HepG2 (cell line): ENCODE results near the gene SRBD1. TPM values are rescaled to one million over a fixed set of nuclear protein-coding genes. Genes with fewer than 3 reads are reported as not detected.

Source experiments
- AHR ChIP-seq: IDR thresholded peaks from 2 replicates; pipeline ENCODE4 v1.6.1; 2018; ENCODE audit warnings: missing genetic modification reagents, missing compliant biosample characterization
- ARID2 ChIP-seq: sonication (generic); formaldehyde crosslinking; IDR thresholded peaks from 2 replicates; pipeline ENCODE4 v1.8.1; 2022; ENCODE audit warnings: mild to moderate bottlenecking, missing genetic modification reagents, borderline replicate concordance
- ARNT2 ChIP-seq: sonication (generic); formaldehyde crosslinking; IDR thresholded peaks from 2 replicates; pipeline ENCODE4 v1.8.0; 2022; ENCODE audit warnings: mild to moderate bottlenecking, low read depth, missing genetic modification reagents, moderate library complexity
- DRAP1 ChIP-seq: IDR thresholded peaks from 2 replicates; pipeline ENCODE4 v1.6.1; 2016; ENCODE audit warnings: missing genetic modification reagents, missing compliant biosample characterization
- IRF2 ChIP-seq: IDR thresholded peaks from 2 replicates; pipeline ENCODE4 v1.6.1; 2018; ENCODE audit warnings: missing genetic modification reagents, missing compliant biosample characterization
- KDM5A ChIP-seq: fragments of 200-600 bp; sonication (generic); IDR thresholded peaks from 2 replicates; pipeline ENCODE4 v1.7.0; 2018; ENCODE audit warnings: antibody characterized with exemption, mild to moderate bottlenecking, low read length, borderline replicate concordance
- KMT2A ChIP-seq: sonication (generic); formaldehyde crosslinking; IDR thresholded peaks from 2 replicates; pipeline ENCODE4 v1.4.0; 2020; ENCODE audit warnings: missing genetic modification reagents
- MIER3 ChIP-seq: IDR thresholded peaks from 2 replicates; pipeline ENCODE4 v1.6.1; 2016; ENCODE audit warnings: missing compliant biosample characterization, borderline replicate concordance
- NKX3-1 ChIP-seq: sonication (generic); formaldehyde crosslinking; IDR thresholded peaks from 2 replicates; pipeline ENCODE4 v1.5.0; 2020; ENCODE audit warnings: missing genetic modification reagents
- NR2F2 ChIP-seq: IDR thresholded peaks from 2 replicates; pipeline ENCODE4 v1.6.1; 2012; ENCODE audit warnings: low read depth, inconsistent platforms, borderline replicate concordance
- RBAK ChIP-seq: sonication (generic); formaldehyde crosslinking; IDR thresholded peaks from 2 replicates; pipeline ENCODE4 v1.5.1; 2020; ENCODE audit warnings: mild to moderate bottlenecking, missing genetic modification reagents
- REPIN1 ChIP-seq: sonication (generic); formaldehyde crosslinking; IDR thresholded peaks from 2 replicates; pipeline ENCODE4 v1.8.0; 2022; ENCODE audit warnings: missing genetic modification reagents, low read depth, mild to moderate bottlenecking, borderline replicate concordance
- TAF1 ChIP-seq: sonication (generic); formaldehyde crosslinking; IDR thresholded peaks from 2 replicates; pipeline ENCODE4 v1.4.0; 2020; ENCODE audit warnings: missing genetic modification reagents
- TEAD3 ChIP-seq: optimal IDR thresholded peaks from 2 replicates; pipeline ENCODE3; 2016; ENCODE audit warnings: borderline replicate concordance
- ZNF446 ChIP-seq: sonication (generic); formaldehyde crosslinking; IDR thresholded peaks from 2 replicates; pipeline ENCODE4 v1.5.0; 2020; ENCODE audit warnings: mild to moderate bottlenecking, missing genetic modification reagents
- ZNF83 ChIP-seq: sonication (generic); formaldehyde crosslinking; IDR thresholded peaks from 2 replicates; pipeline ENCODE4 v1.4.0; 2020; ENCODE audit warnings: missing genetic modification reagents, mild to moderate bottlenecking, borderline replicate concordance
- polyA plus RNA-seq, 8 experiments: library from polyadenylated mRNA; depleted of rRNA in 3 of 8; stranded (reverse) in 7 of 8; unstranded in 1 of 8; fragments of >200 nt; fragmentation: Illumina TruSeq in 4 of 8; extraction: Trizol in 4 of 8; gene quantifications; 2 replicates each; pipeline versions ENCODE4 v1.2.1 to v1.2.3, GENCODE V29; 2011 to 2016; ENCODE audit warnings: low read depth in 4 of 8, missing spikeins in 1 of 8, mixed read lengths in 1 of 8; ENCODE audit not compliant: insufficient read depth in 1 of 8
- total RNA-seq, 5 experiments: library from RNA; depleted of rRNA; stranded (reverse); fragments of >200 nt; fragmentation: Illumina TruSeq; extraction: Trizol; gene quantifications; 2 replicates each; pipeline ENCODE4 v1.2.3, GENCODE V29; 2016; ENCODE audit warnings: low read depth in 1 of 5
- TF ChIP-seq, protein P1 (sequence below): sonication (generic); formaldehyde crosslinking; IDR thresholded peaks from 2 replicates; pipeline ENCODE4 v1.4.0; 2020; ENCODE audit warnings: missing genetic modification reagents
- TF ChIP-seq, protein P2 (sequence below): sonication (generic); formaldehyde crosslinking; IDR thresholded peaks from 2 replicates; pipeline ENCODE4 v1.4.0; 2020; ENCODE audit warnings: missing genetic modification reagents
- TF ChIP-seq, protein P3 (sequence below): sonication (generic); formaldehyde crosslinking; IDR thresholded peaks from 2 replicates; pipeline ENCODE4 v1.5.0; 2020; ENCODE audit warnings: mild to moderate bottlenecking, missing genetic modification reagents, borderline replicate concordance

SRBD1 gene
- total and polyA plus RNA-seq, 2 of the 13 experiments (the other 11 are each of a cell fraction or from before 2014, with no cell fraction given) = 3.2 to 23.9 TPM

- TF ChIP-seq, protein P1, sequence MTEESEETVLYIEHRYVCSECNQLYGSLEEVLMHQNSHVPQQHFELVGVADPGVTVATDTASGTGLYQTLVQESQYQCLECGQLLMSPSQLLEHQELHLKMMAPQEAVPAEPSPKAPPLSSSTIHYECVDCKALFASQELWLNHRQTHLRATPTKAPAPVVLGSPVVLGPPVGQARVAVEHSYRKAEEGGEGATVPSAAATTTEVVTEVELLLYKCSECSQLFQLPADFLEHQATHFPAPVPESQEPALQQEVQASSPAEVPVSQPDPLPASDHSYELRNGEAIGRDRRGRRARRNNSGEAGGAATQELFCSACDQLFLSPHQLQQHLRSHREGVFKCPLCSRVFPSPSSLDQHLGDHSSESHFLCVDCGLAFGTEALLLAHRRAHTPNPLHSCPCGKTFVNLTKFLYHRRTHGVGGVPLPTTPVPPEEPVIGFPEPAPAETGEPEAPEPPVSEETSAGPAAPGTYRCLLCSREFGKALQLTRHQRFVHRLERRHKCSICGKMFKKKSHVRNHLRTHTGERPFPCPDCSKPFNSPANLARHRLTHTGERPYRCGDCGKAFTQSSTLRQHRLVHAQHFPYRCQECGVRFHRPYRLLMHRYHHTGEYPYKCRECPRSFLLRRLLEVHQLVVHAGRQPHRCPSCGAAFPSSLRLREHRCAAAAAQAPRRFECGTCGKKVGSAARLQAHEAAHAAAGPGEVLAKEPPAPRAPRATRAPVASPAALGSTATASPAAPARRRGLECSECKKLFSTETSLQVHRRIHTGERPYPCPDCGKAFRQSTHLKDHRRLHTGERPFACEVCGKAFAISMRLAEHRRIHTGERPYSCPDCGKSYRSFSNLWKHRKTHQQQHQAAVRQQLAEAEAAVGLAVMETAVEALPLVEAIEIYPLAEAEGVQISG (CRISPR knock-in tag) = peak; percentile 98
- TF ChIP-seq ZNF446 (no peak; the same call in 1 of the 2 replicates), ZNF83 (CRISPR knock-in tag) (0 out of 2 replicates have a peak, but pooled peaks have one; percentile 43), TAF1 (peak; percentile 26; the same call in 1 of the 2 replicates), MIER3 (CRISPR knock-in tag) (no peak), REPIN1 (peak; percentile 8; the same call in 1 of the 2 replicates), IRF2 (CRISPR knock-in tag) (peak; percentile 9; the same call in 1 of the 2 replicates), RBAK (CRISPR knock-in tag) (peak; percentile 40; the same call in 1 of the 2 replicates), NR2F2 (no peak), TEAD3 (peak; percentile 90), KDM5A (peak; percentile 88), KMT2A (peak; percentile 33; the same call in 1 of the 2 replicates), ARNT2 (peak; percentile 2; the same call in 1 of the 2 replicates), AHR (CRISPR knock-in tag) (0 out of 2 replicates have a peak, but pooled peaks have one; percentile 44), DRAP1 (CRISPR knock-in tag) (0 out of 2 replicates have a peak, but pooled peaks have one; percentile 9), ARID2 (CRISPR knock-in tag) (peak; percentile 91; the same call in 1 of the 2 replicates), NKX3-1 (0 out of 2 replicates have a peak, but pooled peaks have one; percentile 50)
- TF ChIP-seq, protein P2, sequence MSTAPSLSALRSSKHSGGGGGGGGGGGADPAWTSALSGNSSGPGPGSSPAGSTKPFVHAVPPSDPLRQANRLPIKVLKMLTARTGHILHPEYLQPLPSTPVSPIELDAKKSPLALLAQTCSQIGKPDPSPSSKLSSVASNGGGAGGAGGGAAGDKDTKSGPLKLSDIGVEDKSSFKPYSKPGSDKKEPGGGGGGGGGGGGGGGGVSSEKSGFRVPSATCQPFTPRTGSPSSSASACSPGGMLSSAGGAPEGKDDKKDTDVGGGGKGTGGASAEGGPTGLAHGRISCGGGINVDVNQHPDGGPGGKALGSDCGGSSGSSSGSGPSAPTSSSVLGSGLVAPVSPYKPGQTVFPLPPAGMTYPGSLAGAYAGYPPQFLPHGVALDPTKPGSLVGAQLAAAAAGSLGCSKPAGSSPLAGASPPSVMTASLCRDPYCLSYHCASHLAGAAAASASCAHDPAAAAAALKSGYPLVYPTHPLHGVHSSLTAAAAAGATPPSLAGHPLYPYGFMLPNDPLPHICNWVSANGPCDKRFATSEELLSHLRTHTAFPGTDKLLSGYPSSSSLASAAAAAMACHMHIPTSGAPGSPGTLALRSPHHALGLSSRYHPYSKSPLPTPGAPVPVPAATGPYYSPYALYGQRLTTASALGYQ (CRISPR knock-in tag) = 0 out of 2 replicates have a peak, but pooled peaks have one; percentile 19
- TF ChIP-seq, protein P3, sequence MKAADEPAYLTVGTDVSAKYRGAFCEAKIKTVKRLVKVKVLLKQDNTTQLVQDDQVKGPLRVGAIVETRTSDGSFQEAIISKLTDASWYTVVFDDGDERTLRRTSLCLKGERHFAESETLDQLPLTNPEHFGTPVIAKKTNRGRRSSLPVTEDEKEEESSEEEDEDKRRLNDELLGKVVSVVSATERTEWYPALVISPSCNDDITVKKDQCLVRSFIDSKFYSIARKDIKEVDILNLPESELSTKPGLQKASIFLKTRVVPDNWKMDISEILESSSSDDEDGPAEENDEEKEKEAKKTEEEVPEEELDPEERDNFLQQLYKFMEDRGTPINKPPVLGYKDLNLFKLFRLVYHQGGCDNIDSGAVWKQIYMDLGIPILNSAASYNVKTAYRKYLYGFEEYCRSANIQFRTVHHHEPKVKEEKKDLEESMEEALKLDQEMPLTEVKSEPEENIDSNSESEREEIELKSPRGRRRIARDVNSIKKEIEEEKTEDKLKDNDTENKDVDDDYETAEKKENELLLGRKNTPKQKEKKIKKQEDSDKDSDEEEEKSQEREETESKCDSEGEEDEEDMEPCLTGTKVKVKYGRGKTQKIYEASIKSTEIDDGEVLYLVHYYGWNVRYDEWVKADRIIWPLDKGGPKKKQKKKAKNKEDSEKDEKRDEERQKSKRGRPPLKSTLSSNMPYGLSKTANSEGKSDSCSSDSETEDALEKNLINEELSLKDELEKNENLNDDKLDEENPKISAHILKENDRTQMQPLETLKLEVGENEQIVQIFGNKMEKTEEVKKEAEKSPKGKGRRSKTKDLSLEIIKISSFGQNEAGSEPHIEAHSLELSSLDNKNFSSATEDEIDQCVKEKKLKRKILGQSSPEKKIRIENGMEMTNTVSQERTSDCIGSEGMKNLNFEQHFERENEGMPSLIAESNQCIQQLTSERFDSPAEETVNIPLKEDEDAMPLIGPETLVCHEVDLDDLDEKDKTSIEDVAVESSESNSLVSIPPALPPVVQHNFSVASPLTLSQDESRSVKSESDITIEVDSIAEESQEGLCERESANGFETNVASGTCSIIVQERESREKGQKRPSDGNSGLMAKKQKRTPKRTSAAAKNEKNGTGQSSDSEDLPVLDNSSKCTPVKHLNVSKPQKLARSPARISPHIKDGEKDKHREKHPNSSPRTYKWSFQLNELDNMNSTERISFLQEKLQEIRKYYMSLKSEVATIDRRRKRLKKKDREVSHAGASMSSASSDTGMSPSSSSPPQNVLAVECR (CRISPR knock-in tag) = peak; percentile 46; the same call in 1 of the 2 replicates
These were observed 617 bp downstream of the SRBD1 start (continued) for GRCh38 chr2:45610281-45611019.
